ENCODE results near the gene SELENOW.
"Not testable (repeated sequence)": the region's sequence is repeated elsewhere in the genome, so short reads cannot be mapped to it uniquely, and the experiment has no call there.

The SELENOW gene

GRCh38 chr19:47735131-47735530 is 43.4 kb upstream of the SELENOW start:
- Histone ChIP-seq H3K27me3 (replicated peaks; ENCODE audit: control insufficient read depth, insufficient read depth, low read length) (no peaks in the 10 kb centered on the region), H3K4me3 (replicated peaks; ENCODE audit: low read depth, low read length) (no peak overlapping the region), H3K36me3 (ENCODE audit: control insufficient read depth, insufficient read depth, low read length) (no peaks in the 10 kb centered on the region)
- no peak for DNase-seq (ENCODE audit: extremely low read depth, insufficient read length)
- no peak for TF ChIP-seq CTCF (IDR thresholded peaks at IDR 0.05; ENCODE audit: insufficient read depth, low read length, poor library complexity, severe bottlenecking)

GRCh38 chr19:47740866-47741519 is 37.5 kb upstream of the SELENOW start:
- no peak for DNase-seq (ENCODE audit: extremely low read depth, insufficient read length)
- H3K36me3 ChIP-seq (ENCODE audit: control insufficient read depth, insufficient read depth, low read length) = no peaks in the 10 kb centered on the region
- H3K27me3 ChIP-seq (replicated peaks; ENCODE audit: control insufficient read depth, insufficient read depth, low read length) = no peaks in the 10 kb centered on the region
- no peak overlapping the region for H3K4me3 ChIP-seq (replicated peaks; ENCODE audit: low read depth, low read length)
- no peak for TF ChIP-seq CTCF (IDR thresholded peaks at IDR 0.05; ENCODE audit: insufficient read depth, low read length, poor library complexity, severe bottlenecking)

GRCh38 chr19:47741544-47742140 is 36.9 kb upstream of the SELENOW start:
- Histone ChIP-seq H3K27me3 (replicated peaks; ENCODE audit: control insufficient read depth, insufficient read depth, low read length) (no peaks in the 10 kb centered on the region), H3K36me3 (ENCODE audit: control insufficient read depth, insufficient read depth, low read length) (no peaks in the 10 kb centered on the region), H3K4me3 (replicated peaks; ENCODE audit: low read depth, low read length) (no peak overlapping the region)
- DNase-seq (ENCODE audit: extremely low read depth, insufficient read length) = no peak
- no peak for TF ChIP-seq CTCF (IDR thresholded peaks at IDR 0.05; ENCODE audit: insufficient read depth, low read length, poor library complexity, severe bottlenecking)

GRCh38 chr19:47742634-47743033 is 35.9 kb upstream of the SELENOW start:
- no peaks in the 10 kb centered on the region; the same call in 1 of the 2 replicates for H3K36me3 ChIP-seq (ENCODE audit: control insufficient read depth, insufficient read depth, low read length)
- no peak for DNase-seq (ENCODE audit: extremely low read depth, insufficient read length)
- no peak for TF ChIP-seq CTCF (IDR thresholded peaks at IDR 0.05; ENCODE audit: insufficient read depth, low read length, poor library complexity, severe bottlenecking)
- no peaks in the 10 kb centered on the region for H3K27me3 ChIP-seq (replicated peaks; ENCODE audit: control insufficient read depth, insufficient read depth, low read length)
- no peak overlapping the region for H3K4me3 ChIP-seq (replicated peaks; ENCODE audit: low read depth, low read length)

GRCh38 chr19:47745010-47745901 is 33.2 kb upstream of the SELENOW start, which contains the start of gene NOP53:
TSS of gene NOP53 (plus strand) at chr19:47745546. CDS start at chr19:47745560, 14 bp downstream.
- H3K4me3 ChIP-seq (replicated peaks; ENCODE audit: low read depth, low read length) = peak within 1 kb of the TSS; percentile 83
- peaks cover 6% of the 10 kb centered on the region for H3K36me3 ChIP-seq (ENCODE audit: control insufficient read depth, insufficient read depth, low read length)
- TF ChIP-seq CTCF (IDR thresholded peaks at IDR 0.05; ENCODE audit: insufficient read depth, low read length, poor library complexity, severe bottlenecking) = no peak
- peak; percentile 93 for DNase-seq (ENCODE audit: extremely low read depth, insufficient read length)
- no peaks in the 10 kb centered on the region for H3K27me3 ChIP-seq (replicated peaks; ENCODE audit: control insufficient read depth, insufficient read depth, low read length)

GRCh38 chr19:47746129-47746528 is 32.4 kb upstream of the SELENOW start:
- peaks cover 14% of the 10 kb centered on the region for H3K36me3 ChIP-seq (ENCODE audit: control insufficient read depth, insufficient read depth, low read length)

More at GRCh38 chr19:47746129-47746528, 32.4 kb upstream of the SELENOW start:
- DNase-seq (ENCODE audit: extremely low read depth, insufficient read length); H3K27me3 ChIP-seq (replicated peaks; ENCODE audit: control insufficient read depth, insufficient read depth, low read length): not testable (repeated sequence)
- peak overlapping the region; percentile 83 for H3K4me3 ChIP-seq (replicated peaks; ENCODE audit: low read depth, low read length)
